Measurements from ENCODE around the gene PRKAR2A.
"Not testable (repeated sequence)": the region's sequence is repeated elsewhere in the genome, so short reads cannot be mapped to it uniquely, and the experiment has no call there.

The PRKAR2A gene

GRCh38 chr3:48725185-48725855 is 122.4 kb downstream of the PRKAR2A start:
- not testable (repeated sequence) for DNase-seq

GRCh38 chr3:48723725-48724124 is 123.9 kb downstream of the PRKAR2A start:
- no peak for DNase-seq

- DNase-seq = not testable (repeated sequence)
Observed at GRCh38 chr3:48723293-48723692, 124.4 kb downstream of the PRKAR2A start.

GRCh38 chr3:48716982-48717746 is 130.5 kb downstream of the PRKAR2A start, which contains the start of gene IP6K2:
Gene IP6K2, minus strand, starts transcription at chr3:48717221. Its CDS starts 21,930 bp downstream, at chr3:48695291.
- peak; percentile 99 for DNase-seq

GRCh38 chr3:48716508-48716981 is 131.1 kb downstream of the PRKAR2A start:
- DNase-seq = peak; percentile 47

GRCh38 chr3:48715174-48715800 is 132.4 kb downstream of the PRKAR2A start:
- DNase-seq = peak; percentile 53

- no peak for DNase-seq
Observed at GRCh38 chr3:48711727-48712126, 135.9 kb downstream of the PRKAR2A start.

GRCh38 chr3:48709051-48709461 is 138.6 kb downstream of the PRKAR2A start:
- DNase-seq = no peak

- DNase-seq = no peak
Observed at GRCh38 chr3:48708481-48708889, 139.2 kb downstream of the PRKAR2A start.

- no peak for DNase-seq
Observed at GRCh38 chr3:48707157-48707556, 140.5 kb downstream of the PRKAR2A start.

GRCh38 chr3:48702320-48702920 is 145.3 kb downstream of the PRKAR2A start:
- DNase-seq = no peak

GRCh38 chr3:48700731-48701405 is 146.8 kb downstream of the PRKAR2A start:
- DNase-seq = peak; percentile 13

- no peak for DNase-seq
Observed at GRCh38 chr3:48698891-48699290, 148.8 kb downstream of the PRKAR2A start.

GRCh38 chr3:48697952-48698351 is 149.7 kb downstream of the PRKAR2A start:
- no peak for DNase-seq

- DNase-seq = no peak
Observed at GRCh38 chr3:48696601-48697000, 151.1 kb downstream of the PRKAR2A start.
